HepG2 (cell line): ENCODE data around the gene CSNK1E. TPM values are rescaled to one million over a fixed set of nuclear protein-coding genes. Genes with fewer than 3 reads are reported as not detected.

Source experiments
- ATAC-seq: fragments of 200-7000 bp; cut with Tn5 transposase; 3 replicates; pipeline ENCODE4 v1.9.1; 2020; ENCODE audit warnings: mild to moderate bottlenecking, moderate library complexity
- BruUV-seq: library from RNA; stranded (reverse); fragments of 400-500 nt; replicated peaks from 2 replicates; lab custom pipeline; 2021; lab: Mats Ljungman, UMichigan
- CTCF ChIA-PET: fragments of 300-600 bp; formaldehyde crosslinking; extraction: SDS; loops from one replicate; lab custom pipeline; 2021; ENCODE audit warnings: low total read pairs, inconsistent platforms, low intra/inter-chr PET ratio; lab: Yijun Ruan, JAX
- POLR2A ChIA-PET: fragments of 350-600 bp; sonication (Branson Sonifier 250); formaldehyde crosslinking; loops from one replicate; lab custom pipeline; 2020; ENCODE audit warnings: antibody characterized with exemption, inconsistent platforms; lab: Yijun Ruan, JAX
- DNase-seq: peaks from one replicate; pipeline ENCODE4 v3.0.0-alpha.2; 2015; ENCODE audit warnings: low spot score
- FAIRE-seq: peaks from 3 replicates; lab custom pipeline; 2011; peaks lifted over from hg19 to GRCh38; lab: Jason Lieb, UNC
- H2AFZ ChIP-seq: one replicate; pipeline ENCODE4 v1.6.1; 2011; ENCODE audit warnings: low read length, inconsistent platforms
- H3K27ac ChIP-seq: fragments of 300-600 bp; 3 replicates; pipeline ENCODE4 v1.8.0; 2011; ENCODE audit warnings: mixed run types, mild to moderate bottlenecking, mixed read lengths, low read length, inconsistent platforms; ENCODE audit not compliant: insufficient read depth; ENCODE audit errors: extremely low read length
- H3K27me3 ChIP-seq, 2 experiments: fragments of 200-600 bp in 1 of 2; 2 replicates in 1 of 2; 3 replicates in 1 of 2; pipeline versions ENCODE4 v1.6.0 to v1.8.0; 2011; ENCODE audit warnings: low read length in 2 of 2, mild to moderate bottlenecking in 2 of 2, moderate library complexity in 2 of 2, inconsistent platforms in 1 of 2; ENCODE audit not compliant: insufficient read depth in 2 of 2, control insufficient read depth in 1 of 2
- H3K36me3 ChIP-seq, 2 experiments: fragments of 200-600 bp in 1 of 2; replicated peaks in 1 of 2; 2 replicates in 1 of 2; 3 replicates in 1 of 2; pipeline versions ENCODE4 v1.5.1 to v1.8.0; 2011; ENCODE audit warnings: low read length in 2 of 2, inconsistent platforms in 1 of 2; ENCODE audit not compliant: insufficient read depth in 2 of 2, control insufficient read depth in 1 of 2
- H3K4me1 ChIP-seq: 2 replicates; pipeline ENCODE4 v1.5.1; 2012; ENCODE audit warnings: low read length, inconsistent platforms; ENCODE audit not compliant: insufficient read depth
- H3K4me2 ChIP-seq: 2 replicates; pipeline ENCODE4 v1.6.0; 2011; ENCODE audit warnings: low read depth, low read length, inconsistent platforms
- H3K4me3 ChIP-seq, 3 experiments: fragments of 200-600 bp in 1 of 3; sonication (generic), shearing (Covaris generic) in 1 of 3; replicated peaks in 1 of 3; 2 replicates each; pipeline ENCODE4 v1.5.1; 2011 to 2016; ENCODE audit warnings: low read length in 3 of 3, inconsistent platforms in 2 of 3, low read depth in 2 of 3, mild to moderate bottlenecking in 2 of 3, control low read depth in 1 of 3, mixed read lengths in 1 of 3; ENCODE audit not compliant: insufficient read depth in 1 of 3
- H3K79me2 ChIP-seq: one replicate; pipeline ENCODE4 v1.6.1; 2011; ENCODE audit warnings: low read length, inconsistent platforms; ENCODE audit not compliant: insufficient read depth
- H3K9ac ChIP-seq: 2 replicates; pipeline ENCODE4 v1.6.0; 2011; ENCODE audit warnings: mild to moderate bottlenecking, low read depth, low read length, inconsistent platforms; ENCODE audit not compliant: insufficient read depth
- H3K9me3 ChIP-seq: 2 replicates; pipeline ENCODE4 v1.5.1; 2012; ENCODE audit warnings: mild to moderate bottlenecking, low read length
- H4K20me1 ChIP-seq: 2 replicates; pipeline ENCODE4 v1.6.0; 2011; ENCODE audit warnings: inconsistent platforms, mild to moderate bottlenecking, low read length, moderate library complexity; ENCODE audit not compliant: insufficient read depth
- AKAP8 ChIP-seq: sonication (generic); formaldehyde crosslinking; IDR thresholded peaks from 2 replicates; pipeline ENCODE4 v1.5.1; 2020; ENCODE audit warnings: mild to moderate bottlenecking, missing genetic modification reagents
- CHCHD3 ChIP-seq: sonication (generic); formaldehyde crosslinking; IDR thresholded peaks from 2 replicates; pipeline ENCODE4 v1.8.0; 2022; ENCODE audit warnings: mild to moderate bottlenecking, missing genetic modification reagents, moderate library complexity
- FLYWCH1 ChIP-seq: sonication (generic); formaldehyde crosslinking; IDR thresholded peaks from 2 replicates; pipeline ENCODE4 v1.8.1; 2023; ENCODE audit warnings: mild to moderate bottlenecking, missing genetic modification reagents
- FOXA1 ChIP-seq, 2 experiments: fragments of 450-650 bp in 1 of 2; sonication (generic) in 1 of 2; formaldehyde crosslinking in 1 of 2; IDR thresholded peaks; 2 replicates each; pipeline versions ENCODE4 v1.4.0 to v1.6.1; 2016 to 2020; ENCODE audit warnings: missing genetic modification reagents in 1 of 2
- MTA3 ChIP-seq: sonication (generic); formaldehyde crosslinking; IDR thresholded peaks from 2 replicates; pipeline ENCODE4 v1.4.0; 2020; ENCODE audit warnings: missing genetic modification reagents
- NPAS2 ChIP-seq: sonication (generic); formaldehyde crosslinking; IDR thresholded peaks from 2 replicates; pipeline ENCODE4 v1.8.0; 2022; ENCODE audit warnings: mild to moderate bottlenecking, missing genetic modification reagents, borderline replicate concordance
- SMYD3 ChIP-seq: sonication (generic); formaldehyde crosslinking; IDR thresholded peaks from 2 replicates; pipeline ENCODE4 v1.8.1; 2023; ENCODE audit warnings: mild to moderate bottlenecking, missing genetic modification reagents
- SP4 ChIP-seq: sonication (generic); formaldehyde crosslinking; IDR thresholded peaks from 2 replicates; pipeline ENCODE4 v1.8.1; 2023; ENCODE audit warnings: mild to moderate bottlenecking, missing genetic modification reagents
- TARDBP ChIP-seq: sonication (generic); formaldehyde crosslinking; IDR thresholded peaks from 2 replicates; pipeline ENCODE4 v1.8.0; 2022; ENCODE audit warnings: mild to moderate bottlenecking, missing genetic modification reagents
- TRIM24 ChIP-seq: sonication (generic); formaldehyde crosslinking; IDR thresholded peaks from 2 replicates; pipeline ENCODE4 v1.8.0; 2022; ENCODE audit warnings: mild to moderate bottlenecking, missing genetic modification reagents
- XRCC5 ChIP-seq: fragments of 200-400 bp; formaldehyde crosslinking; optimal IDR thresholded peaks from 2 replicates; pipeline ENCODE3; 2017; ENCODE audit warnings: mild to moderate bottlenecking, low read length
- ZHX2 ChIP-seq, 2 experiments: sonication (generic) in 1 of 2; formaldehyde crosslinking in 1 of 2; IDR thresholded peaks; 2 replicates each; pipeline versions ENCODE4 v1.6.1 to v1.9.0; 2014 to 2022; ENCODE audit warnings: antibody characterized with exemption in 1 of 2, borderline replicate concordance in 1 of 2, inconsistent platforms in 1 of 2, low read depth in 1 of 2, missing genetic modification reagents in 1 of 2
- ZNF496 ChIP-seq: sonication (generic); formaldehyde crosslinking; IDR thresholded peaks from 2 replicates; pipeline ENCODE4 v1.8.1; 2023; ENCODE audit warnings: mild to moderate bottlenecking, moderate library complexity, missing genetic modification reagents; ENCODE audit not compliant: insufficient replicate concordance
- ZNF619 ChIP-seq: sonication (generic); formaldehyde crosslinking; IDR thresholded peaks from 2 replicates; pipeline ENCODE4 v1.4.0; 2020; ENCODE audit warnings: mild to moderate bottlenecking, missing genetic modification reagents
- ZNF766 ChIP-seq: sonication (generic); formaldehyde crosslinking; IDR thresholded peaks from 2 replicates; pipeline ENCODE4 v1.5.0; 2020; ENCODE audit warnings: missing genetic modification reagents, borderline replicate concordance
- WGBS: methylation state at CpG from one replicate; pipeline ENCODE4 v1.1.6; 2017; ENCODE audit warnings: low lambda C conversion rate; 5-methylcytosine and 5-hydroxymethylcytosine counted together
- in situ Hi-C: cut with HindIII; loops from 2 replicates; pipeline ENCODE4 v1.10.0; 2017; ENCODE audit warnings: low pct_unique_long_range_greater_than_20kb; ENCODE audit not compliant: extremely low pct_ligation_motif_present
- intact Hi-C: fragments of 100-400 bp; cut with micrococcal nuclease; formaldehyde crosslinking; loops from one replicate; pipeline ENCODE4 v1.10.0; 2022; ENCODE audit not compliant: unreplicated experiment
- polyA plus RNA-seq, 8 experiments: library from polyadenylated mRNA; depleted of rRNA in 3 of 8; stranded (reverse) in 7 of 8; unstranded in 1 of 8; fragments of >200 nt; fragmentation: Illumina TruSeq in 4 of 8; extraction: Trizol in 4 of 8; gene quantifications; 2 replicates each; pipeline versions ENCODE4 v1.2.1 to v1.2.3, GENCODE V29; 2011 to 2016; ENCODE audit warnings: low read depth in 4 of 8, missing spikeins in 1 of 8, mixed read lengths in 1 of 8; ENCODE audit not compliant: insufficient read depth in 1 of 8
- total RNA-seq, 5 experiments: library from RNA; depleted of rRNA; stranded (reverse); fragments of >200 nt; fragmentation: Illumina TruSeq; extraction: Trizol; gene quantifications; 2 replicates each; pipeline ENCODE4 v1.2.3, GENCODE V29; 2016; ENCODE audit warnings: low read depth in 1 of 5
- TF ChIP-seq, protein P1 (sequence below): sonication (generic); formaldehyde crosslinking; IDR thresholded peaks from 2 replicates; pipeline ENCODE4 v1.8.0; 2023; ENCODE audit warnings: mild to moderate bottlenecking, missing genetic modification reagents
- TF ChIP-seq, protein P2 (sequence below): IDR thresholded peaks from 2 replicates; pipeline ENCODE4 v1.6.1; 2016; ENCODE audit warnings: low read depth, borderline replicate concordance

Gene CSNK1E
- total and polyA plus RNA-seq, 2 of the 13 experiments (the other 11 are each of a cell fraction or from before 2014, with no cell fraction given) = 34.7 to 129 TPM

DNA sequence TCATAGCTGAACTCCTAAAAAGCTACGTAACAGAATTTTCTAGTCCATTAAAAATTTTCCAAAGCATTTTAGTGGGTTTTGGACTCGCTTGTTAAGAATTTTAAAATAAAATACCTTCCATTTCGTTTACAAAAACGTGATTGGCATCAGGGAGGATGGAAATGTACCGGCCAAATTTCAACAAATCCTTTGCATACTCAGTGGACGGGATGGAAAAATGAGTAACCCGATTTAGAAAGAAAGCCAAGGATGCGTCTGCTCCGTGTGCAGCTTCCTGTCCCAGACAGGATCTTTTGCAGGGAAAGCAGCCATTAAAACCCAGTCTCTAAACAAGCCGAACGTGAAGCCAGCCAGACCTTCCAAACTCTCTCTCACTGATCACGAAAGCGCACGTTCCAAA lies 60.1 kb downstream of the CSNK1E start:
- in situ Hi-C loops = no loop called here
- CTCF ChIA-PET = no interaction called here
- TF ChIP-seq TRIM24 (CRISPR knock-in tag) (no peak), XRCC5 (no peak), AKAP8 (CRISPR knock-in tag) (no peak), TARDBP (no peak), FOXA1 (IDR thresholded peaks at IDR 0.05) (no peak), FOXA1 (CRISPR knock-in tag; IDR thresholded peaks at IDR 0.05) (no peak), ZHX2 (IDR thresholded peaks at IDR 0.05; ENCODE audit: low read depth) (no peak), ZHX2 (CRISPR knock-in tag; IDR thresholded peaks at IDR 0.05; ENCODE audit: borderline replicate concordance) (no peak), ZNF496 (CRISPR knock-in tag) (no peak), SMYD3 (no peak), SP4 (CRISPR knock-in tag) (no peak), ZNF766 (CRISPR knock-in tag) (no peak), NPAS2 (CRISPR knock-in tag) (no peak), ZNF619 (CRISPR knock-in tag) (no peak), CHCHD3 (CRISPR knock-in tag) (no peak), FLYWCH1 (CRISPR knock-in tag) (no peak), MTA3 (CRISPR knock-in tag) (no peak)
- TF ChIP-seq, protein P1, sequence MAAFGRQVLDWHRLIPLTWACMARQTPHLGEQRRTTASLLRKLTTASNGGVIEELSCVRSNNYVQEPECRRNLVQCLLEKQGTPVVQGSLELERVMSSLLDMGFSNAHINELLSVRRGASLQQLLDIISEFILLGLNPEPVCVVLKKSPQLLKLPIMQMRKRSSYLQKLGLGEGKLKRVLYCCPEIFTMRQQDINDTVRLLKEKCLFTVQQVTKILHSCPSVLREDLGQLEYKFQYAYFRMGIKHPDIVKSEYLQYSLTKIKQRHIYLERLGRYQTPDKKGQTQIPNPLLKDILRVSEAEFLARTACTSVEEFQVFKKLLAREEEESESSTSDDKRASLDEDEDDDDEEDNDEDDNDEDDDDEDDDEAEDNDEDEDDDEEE (CRISPR knock-in tag) = no peak
- TF ChIP-seq, protein P2, sequence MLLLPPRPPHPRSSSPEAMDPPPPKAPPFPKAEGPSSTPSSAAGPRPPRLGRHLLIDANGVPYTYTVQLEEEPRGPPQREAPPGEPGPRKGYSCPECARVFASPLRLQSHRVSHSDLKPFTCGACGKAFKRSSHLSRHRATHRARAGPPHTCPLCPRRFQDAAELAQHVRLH = no peak

More for the DNA sequence above, 60.1 kb downstream of the CSNK1E start:
- Histone ChIP-seq H3K27ac (no peak overlapping the region), H3K9ac (no peak overlapping the region), H3K79me2 (peaks cover 16% of the 10 kb centered on the region), H3K9me3 (no peaks in the 10 kb centered on the region), H3K4me2 (no peak overlapping the region), H3K27me3 (no peaks in the 10 kb centered on the region), H3K36me3 (no peaks in the 10 kb centered on the region), H4K20me1 (no peaks in the 10 kb centered on the region; the same call in 1 of the 2 replicates), H2AFZ (no peak overlapping the region), H3K4me3 (no peak overlapping the region), H3K4me1 (peaks cover 39% of the 10 kb centered on the region)
- intact Hi-C loops = no loop called here
- FAIRE-seq (no peak), DNase-seq (no peak), ATAC-seq (no peak)
- WGBS = 92% methylated on average over 14 of the region's 14 CpGs
- BruUV-seq = no TSS peak
- POLR2A ChIA-PET = no interaction called here
